ENCODE data around the gene RWDD2A. TPM values are rescaled to one million over a fixed set of nuclear protein-coding genes. Genes with fewer than 3 reads are reported as not detected.
A peak's percentile ranks its signal among the peaks of the same experiment; 100 is the strongest.

The RWDD2A gene
- total and polyA plus RNA-seq, 9 of the 15 experiments (the other 6 are each of a cell fraction or from before 2014, with no cell fraction given), result 1.6 to 4.7 (median 2.1) TPM

DNA sequence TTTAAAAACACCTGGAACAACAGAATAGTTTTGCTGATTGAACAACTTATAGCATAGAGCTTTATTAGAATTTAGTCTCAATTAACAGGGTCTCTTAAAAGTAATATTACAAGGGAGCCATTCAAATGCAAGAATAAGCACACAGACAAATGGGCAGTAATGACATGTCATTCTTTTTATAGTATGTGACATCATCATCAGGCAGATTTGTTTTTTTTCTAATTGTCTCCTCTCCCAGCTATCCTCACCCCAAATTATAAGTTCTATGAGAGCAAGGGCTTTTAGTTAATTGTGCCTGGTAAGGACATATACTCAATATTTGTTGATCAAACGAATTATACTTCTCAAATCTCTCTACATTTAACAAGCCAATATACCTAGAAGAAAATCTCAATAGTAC, 11.0 kb upstream of the RWDD2A start:
- no peaks in the 10 kb centered on the region for H4K20me1 ChIP-seq (replicated peaks; ENCODE audit: control insufficient read depth, insufficient read depth, low read length)
- TF ChIP-seq, protein P1, sequence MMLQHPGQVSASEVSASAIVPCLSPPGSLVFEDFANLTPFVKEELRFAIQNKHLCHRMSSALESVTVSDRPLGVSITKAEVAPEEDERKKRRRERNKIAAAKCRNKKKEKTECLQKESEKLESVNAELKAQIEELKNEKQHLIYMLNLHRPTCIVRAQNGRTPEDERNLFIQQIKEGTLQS (IDR thresholded peaks at IDR 0.05), result peak; percentile 36; the same call in 1 of the 2 replicates
- TF ChIP-seq, protein P1 (CRISPR knock-in tag; conservative IDR thresholded peaks at IDR 0.05), result no peak
- TF ChIP-seq DNMT1 (IDR thresholded peaks at IDR 0.05), result no peak
- no peak overlapping the region for H3K4me2 ChIP-seq (ENCODE audit: insufficient read depth, low read length)
- ChIA-PET POLR2A (interaction anchor here (0.7 to 1.4 kb wide), 3 partner anchors 8 to 339 kb away, joined by 3 to 5 read pairs (median 4); no protein-coding TSS in a partner anchor), CTCF (ENCODE audit: low intra/inter-chr PET ratio) (no interaction called here)
- FAIRE-seq, result no peak
- H3K4me1 ChIP-seq (replicated peaks in 1 of 2; ENCODE audit: control insufficient read depth in 2 of 2, insufficient read depth in 2 of 2, low read length in 2 of 2), result no peaks in the 10 kb centered on the region; a peak in 1 of 5 replicates
- BruUV-seq (replicated peaks), result no TSS peak
- H3K4me3 ChIP-seq, result no peak overlapping the region
- H3K27ac ChIP-seq (ENCODE audit: extremely low read depth, low read depth, low read length), result no peak overlapping the region
- no peaks in the 10 kb centered on the region for H3K27me3 ChIP-seq (ENCODE audit: control insufficient read depth in 2 of 2, insufficient read depth in 2 of 2, low read length in 2 of 2)
- no peaks in the 10 kb centered on the region for H3K79me2 ChIP-seq (ENCODE audit: control insufficient read depth, insufficient read depth, low read length)
- intact Hi-C loops (cut with micrococcal nuclease), result no loop called here
- no peak for DNase-seq (ENCODE audit: extremely low read depth in 1 of 4, low spot score in 3 of 4)
- peaks cover 83% of the 10 kb centered on the region for H3K36me3 ChIP-seq (ENCODE audit: control insufficient read depth, insufficient read depth, low read length)
- in situ Hi-C loops (cut with MboI), result loop anchor here (25.0 kb wide), 1 partner anchor 945 kb away; the partner anchor contains the start of gene IBTK
- no peak overlapping the region for H2AFZ ChIP-seq (ENCODE audit: low read depth, low read length)
- WGBS (ENCODE audit: insufficient coverage, low coverage, missing lambda C conversion rate), result 25% methylated on average over 1 of the region's 1 CpG
- H3K9ac ChIP-seq (ENCODE audit: insufficient read depth in 1 of 2, low read depth in 2 of 2, low read length in 2 of 2), result no peak overlapping the region
- no peak for ATAC-seq
- no peaks in the 10 kb centered on the region for H3K9me1 ChIP-seq (ENCODE audit: control insufficient read depth, insufficient read depth, low read length)
- H3K9me3 ChIP-seq (replicated peaks; ENCODE audit: control insufficient read depth, insufficient read depth, low read depth, low read length), result no peaks in the 10 kb centered on the region

Measured in K562 (cell line).